GM18868 (cell line): Measurements from ENCODE around the gene GOLPH3.
"Not testable (repeated sequence)": the region's sequence is repeated elsewhere in the genome, so short reads cannot be mapped to it uniquely, and the experiment has no call there.

Experiments used
- ATAC-seq: cut with Tn5 transposase; IDR thresholded peaks from one replicate; pipeline ENCODE4 v1.9.1; 2021; ENCODE audit warnings: mild to moderate bottlenecking, moderate library complexity; ENCODE audit not compliant: unreplicated experiment

GOLPH3 gene

GRCh38 chr5:32174011-32174870 lies at the start of gene GOLPH3:
GOLPH3 (minus strand) TSS chr5:32174319; CDS start chr5:32174034, 285 bp downstream.
- peak; percentile 86 for ATAC-seq

DNA sequence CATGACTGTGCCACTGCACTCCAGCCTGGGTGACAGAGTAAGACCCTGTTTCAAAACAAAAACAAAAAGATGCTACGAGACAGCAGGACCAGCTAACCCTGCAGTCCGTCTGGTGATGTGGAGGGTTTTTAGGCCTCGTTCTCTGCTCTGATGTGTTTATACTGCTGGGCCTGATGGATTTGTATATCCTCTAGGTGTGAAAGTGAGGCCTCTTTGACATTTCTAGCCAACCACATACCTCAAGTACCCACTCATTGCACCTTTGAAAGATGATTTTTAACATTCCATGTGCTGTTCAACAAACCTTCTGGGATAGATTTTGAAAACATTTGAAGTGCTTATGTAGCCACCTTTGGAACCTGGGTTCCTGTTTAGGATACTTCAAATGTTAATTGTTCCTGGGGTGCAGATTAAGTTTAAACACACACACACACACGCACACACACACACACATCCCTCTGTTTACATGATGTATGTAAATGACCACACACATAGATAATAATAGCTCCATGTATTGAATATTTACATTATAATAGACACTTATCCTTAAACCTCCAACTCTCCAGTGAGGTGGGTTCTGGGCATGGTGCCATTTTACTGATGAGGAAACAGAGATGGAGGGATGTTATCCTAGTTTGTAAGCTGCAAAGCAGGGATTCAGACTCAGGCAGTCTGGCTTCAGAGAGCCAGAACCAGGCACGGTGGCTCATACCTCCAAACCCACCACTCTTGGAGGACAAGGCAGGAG lies 48.8 kb upstream of the GOLPH3 start:
- ATAC-seq: no peak

GRCh38 chr5:32217886-32218396 lies 43.8 kb upstream of the GOLPH3 start:
- ATAC-seq: no peak

DNA sequence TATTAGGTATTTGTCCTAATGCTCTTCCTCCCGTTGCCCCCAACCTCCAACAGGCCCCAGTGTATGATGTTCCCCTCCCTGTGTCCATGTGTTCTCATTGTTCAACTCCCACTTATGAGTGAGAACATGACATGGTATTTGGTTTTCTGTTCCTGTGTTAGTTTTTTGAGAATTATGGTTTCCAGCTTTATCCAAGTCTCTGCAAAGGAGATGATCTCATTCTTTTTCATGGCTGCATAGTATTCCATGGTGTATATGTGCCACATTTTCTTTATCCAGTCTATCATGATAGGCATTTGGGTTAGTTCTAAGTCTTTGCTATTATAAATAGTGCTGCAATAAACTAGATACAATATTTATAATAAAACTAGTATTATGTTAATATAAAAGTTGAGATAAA lies 40.2 kb upstream of the GOLPH3 start:
- not testable (repeated sequence) for ATAC-seq

GRCh38 chr5:32210151-32210550 lies 36.0 kb upstream of the GOLPH3 start:
- no peak for ATAC-seq

DNA sequence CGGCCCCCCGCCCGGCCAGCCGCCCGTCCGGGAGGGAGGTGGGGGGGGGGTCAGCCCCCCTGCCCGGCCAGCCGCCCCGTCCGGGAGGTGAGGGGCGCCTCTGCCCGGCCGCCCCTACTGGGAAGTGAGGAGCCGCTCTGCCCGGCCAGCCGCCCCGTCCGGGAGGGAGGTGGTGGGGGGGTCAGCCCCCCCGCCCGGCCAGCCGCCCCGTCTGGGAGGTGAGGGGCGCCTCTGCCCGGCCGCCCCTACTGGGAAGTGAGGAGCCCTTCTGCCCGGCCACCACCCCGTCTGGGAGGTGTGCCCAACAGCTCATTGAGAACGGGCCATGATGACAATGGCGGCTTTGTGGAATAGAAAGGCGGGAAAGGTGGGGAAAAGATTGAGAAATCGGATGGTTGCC lies 34.7 kb upstream of the GOLPH3 start:
- ATAC-seq: not testable (repeated sequence)

- ATAC-seq: no peak
Observed at GRCh38 chr5:32207355-32207634, 33.2 kb upstream of the GOLPH3 start.

DNA sequence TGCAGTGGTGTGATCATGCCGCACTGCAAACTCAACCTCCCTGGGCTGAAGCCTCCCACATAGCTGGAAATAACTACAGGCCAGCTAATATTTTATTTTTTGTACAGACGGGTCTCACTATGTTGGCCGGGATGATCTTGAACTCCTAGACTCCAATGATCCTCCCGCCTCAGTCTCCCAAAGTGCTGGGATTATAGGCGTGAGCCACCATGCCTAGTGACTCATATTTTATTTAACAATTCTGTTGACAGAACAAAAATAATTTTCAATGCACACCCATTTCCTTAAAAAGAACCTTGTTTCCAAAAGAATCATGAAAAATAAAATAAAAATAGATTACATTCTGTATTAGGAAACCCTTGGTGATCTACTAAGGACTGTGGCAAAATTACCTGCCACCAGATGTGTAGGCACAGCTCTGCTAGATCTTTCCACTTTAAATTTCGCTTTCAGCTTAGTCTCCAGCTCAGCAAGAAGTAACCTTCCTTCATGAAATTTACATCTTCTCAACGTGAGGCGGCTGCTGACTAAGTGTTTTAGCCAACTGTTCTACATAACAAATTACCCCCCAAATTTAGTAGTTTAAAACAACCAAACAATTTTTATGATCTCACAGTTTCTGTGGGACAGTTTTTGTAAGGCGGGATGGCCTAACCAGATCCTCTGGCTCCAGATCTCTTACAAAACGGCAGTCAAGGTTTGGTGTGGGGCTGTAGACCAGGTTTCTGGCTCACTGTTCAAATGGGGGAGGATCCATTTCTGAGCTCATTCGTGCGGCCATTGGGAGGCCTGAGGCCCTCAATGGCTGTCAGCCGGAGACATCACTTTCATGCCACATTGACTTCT lies 32.6 kb upstream of the GOLPH3 start:
- ATAC-seq: no peak

GRCh38 chr5:32206053-32206452 lies 31.9 kb upstream of the GOLPH3 start:
- ATAC-seq: no peak

DNA sequence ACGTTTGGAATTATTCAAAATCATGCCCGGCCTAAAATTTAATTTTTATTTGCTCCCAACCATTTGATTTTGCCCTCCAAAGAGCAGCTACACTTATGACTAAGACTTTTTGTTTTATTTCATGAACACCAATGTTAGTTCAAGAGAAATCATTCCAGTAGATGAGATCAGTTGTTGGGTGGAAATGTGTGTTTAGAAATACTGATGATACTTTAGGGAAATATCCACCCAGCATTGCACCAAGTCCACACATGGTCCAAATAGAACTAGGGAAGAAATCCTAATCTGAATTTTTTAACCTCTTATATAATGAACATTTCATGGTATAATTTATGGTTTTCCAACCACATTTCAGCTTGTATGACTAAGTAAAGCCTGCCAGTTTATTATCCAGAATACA lies 28.3 kb upstream of the GOLPH3 start:
- ATAC-seq: no peak

GRCh38 chr5:32201122-32201753 lies 27.1 kb upstream of the GOLPH3 start:
- no peak for ATAC-seq

DNA sequence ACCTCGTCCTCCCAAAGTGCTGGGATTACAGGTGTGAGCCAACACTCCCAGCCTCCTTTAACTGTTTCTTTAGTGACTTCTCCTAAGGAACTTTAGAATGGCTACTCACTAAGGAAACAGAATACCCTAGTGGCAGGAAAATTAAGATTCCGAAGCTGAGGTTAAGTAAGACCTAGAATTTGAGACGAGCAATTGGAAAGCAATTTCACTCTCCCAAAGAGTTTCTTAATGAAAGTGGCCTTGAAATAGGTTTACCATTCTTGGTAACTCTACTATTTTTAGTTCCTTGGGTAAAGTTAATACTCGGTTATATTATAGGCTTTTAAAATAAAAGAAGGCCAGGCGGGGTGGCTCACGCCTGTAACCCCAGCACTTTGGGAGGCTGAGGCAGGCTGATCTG lies 22.9 kb upstream of the GOLPH3 start:
- no peak for ATAC-seq

DNA sequence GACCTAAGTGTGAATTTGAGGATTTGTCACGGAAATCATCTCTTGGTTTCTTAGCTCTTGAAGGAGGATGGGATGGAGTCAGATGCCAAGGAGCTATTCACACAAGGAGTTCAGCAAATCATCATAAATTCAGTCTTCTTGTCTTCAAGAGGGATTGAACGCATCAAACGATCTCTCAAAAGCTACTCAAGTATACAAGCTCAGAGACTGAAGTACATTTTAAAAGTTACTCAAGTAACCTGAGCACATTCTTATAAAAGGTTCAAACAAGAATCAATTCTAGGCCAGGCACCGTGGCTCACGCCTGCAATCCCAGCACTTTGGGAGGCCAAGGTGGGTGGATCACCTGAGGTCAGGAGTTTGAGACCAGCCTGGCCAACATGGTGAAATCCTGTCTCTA lies 21.1 kb upstream of the GOLPH3 start:
- ATAC-seq: no peak

- peak; percentile 77 for ATAC-seq
Observed at GRCh38 chr5:32193591-32193990, 19.5 kb upstream of the GOLPH3 start.

GRCh38 chr5:32190095-32190494 lies 16.0 kb upstream of the GOLPH3 start:
- ATAC-seq: no peak

DNA sequence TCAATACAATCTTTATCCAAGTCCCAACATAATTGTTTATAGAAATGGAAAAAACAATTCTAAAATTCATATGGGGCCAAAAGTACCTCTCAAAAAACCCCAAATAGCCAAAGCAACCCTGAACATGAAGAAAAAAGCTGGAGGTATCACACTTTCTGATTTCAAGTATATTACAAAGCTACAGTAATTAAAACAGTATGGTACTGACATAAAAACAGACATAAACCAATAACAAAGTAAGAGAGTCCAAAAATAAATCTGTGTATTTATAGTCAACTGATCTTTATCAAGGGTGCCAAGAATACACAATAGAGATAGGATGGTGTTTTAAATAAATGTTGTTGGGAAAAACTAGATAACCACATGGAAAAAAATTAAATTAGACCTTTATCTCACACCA lies 13.6 kb upstream of the GOLPH3 start:
- ATAC-seq: no peak

- peak; percentile 80 for ATAC-seq
Observed at GRCh38 chr5:32182463-32183063, 8.4 kb upstream of the GOLPH3 start.

DNA sequence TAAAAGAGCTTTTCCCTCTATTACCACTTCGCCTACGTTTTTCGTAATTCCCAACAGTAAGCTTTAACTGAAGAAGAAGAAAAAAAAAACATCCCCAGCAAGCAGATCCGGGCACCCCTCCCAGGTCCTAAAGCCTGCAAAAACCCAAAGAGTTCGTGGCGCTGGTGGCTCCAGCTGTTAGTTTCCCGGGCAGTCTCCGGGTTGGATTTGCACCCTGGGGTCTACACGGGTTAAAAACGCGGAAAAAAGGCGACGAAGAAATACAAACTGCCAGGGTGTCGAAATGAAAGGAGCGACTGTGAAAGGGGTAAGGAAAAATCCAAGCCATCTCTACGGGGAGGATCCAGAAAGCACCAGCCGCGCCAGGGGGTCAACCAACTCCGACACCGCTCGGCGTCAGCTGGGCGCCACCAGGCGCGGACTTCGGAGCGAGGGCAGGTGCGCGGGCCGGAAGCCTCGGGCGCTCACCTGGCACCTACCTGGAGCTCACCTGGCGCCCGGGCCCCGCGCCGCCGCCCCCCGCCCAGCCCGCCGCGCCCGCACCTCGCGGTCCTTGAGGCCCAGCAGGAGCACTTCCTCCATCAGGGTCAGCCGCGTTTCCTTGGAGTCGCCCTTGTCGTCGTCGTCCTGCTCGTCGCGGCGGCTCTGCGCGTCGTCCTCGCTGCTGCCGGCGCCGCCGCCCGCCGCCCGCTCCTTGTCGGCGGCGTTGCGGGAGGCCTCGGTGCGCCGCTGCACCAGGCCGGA lies 680 bp downstream of the GOLPH3 start:
- peak; percentile 20 for ATAC-seq

GRCh38 chr5:32172923-32173266 lies 1.2 kb downstream of the GOLPH3 start:
- ATAC-seq: no peak
